Activated CD8-positive, alpha-beta memory T cell treated with anti-CD3 and anti-CD28 coated beads, Interleukin-2, amount 50 U/mL, for 48 hours (primary cell): ENCODE results near the gene MPRIP.

Experiments used
- DNase-seq: peaks from one replicate; pipeline ENCODE4 v3.0.0-alpha.2; 2020

Gene MPRIP

DNA sequence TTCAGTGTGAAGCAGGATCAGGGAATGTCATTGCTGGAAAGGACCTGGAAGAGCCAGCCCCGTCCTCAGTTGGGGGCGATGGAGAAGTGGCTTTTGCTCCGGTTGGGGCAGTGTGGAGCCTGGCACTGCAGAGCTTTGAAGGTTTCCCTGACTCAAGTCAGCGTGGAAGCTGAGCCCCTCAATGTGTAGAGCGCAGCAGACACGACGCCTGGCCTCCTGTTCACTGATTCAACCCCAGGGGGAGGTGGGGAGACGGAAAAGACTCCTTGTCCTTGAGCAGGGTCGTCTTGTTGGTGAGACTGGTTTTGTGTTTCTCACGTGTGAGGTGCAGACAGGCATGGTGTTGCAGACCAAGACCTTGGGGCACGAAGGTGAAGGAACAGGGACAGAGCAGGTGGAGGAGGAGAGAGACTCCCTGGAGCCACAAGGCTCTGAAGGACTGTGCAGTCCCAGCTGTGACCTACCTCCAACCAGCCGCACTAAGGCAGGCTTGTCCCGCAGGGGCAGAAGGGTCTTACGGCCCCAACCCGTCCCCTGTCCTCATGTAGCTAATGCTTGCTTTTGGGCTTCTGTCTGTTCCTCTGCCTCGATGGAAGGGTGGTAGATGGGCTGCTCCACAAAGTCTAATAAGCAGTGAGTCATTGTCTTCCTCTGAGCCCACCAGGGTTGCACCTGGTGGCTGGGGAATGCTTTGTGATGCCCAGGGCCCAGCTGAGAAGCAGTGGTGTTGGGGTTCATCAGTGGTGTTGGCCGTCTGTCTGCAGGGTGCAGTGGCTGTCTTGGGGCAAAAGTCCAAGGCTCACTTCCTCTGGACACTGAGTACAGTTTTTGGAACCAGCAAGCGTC is 47.8 kb downstream of the MPRIP start:
- DNase-seq: no peak

DNA sequence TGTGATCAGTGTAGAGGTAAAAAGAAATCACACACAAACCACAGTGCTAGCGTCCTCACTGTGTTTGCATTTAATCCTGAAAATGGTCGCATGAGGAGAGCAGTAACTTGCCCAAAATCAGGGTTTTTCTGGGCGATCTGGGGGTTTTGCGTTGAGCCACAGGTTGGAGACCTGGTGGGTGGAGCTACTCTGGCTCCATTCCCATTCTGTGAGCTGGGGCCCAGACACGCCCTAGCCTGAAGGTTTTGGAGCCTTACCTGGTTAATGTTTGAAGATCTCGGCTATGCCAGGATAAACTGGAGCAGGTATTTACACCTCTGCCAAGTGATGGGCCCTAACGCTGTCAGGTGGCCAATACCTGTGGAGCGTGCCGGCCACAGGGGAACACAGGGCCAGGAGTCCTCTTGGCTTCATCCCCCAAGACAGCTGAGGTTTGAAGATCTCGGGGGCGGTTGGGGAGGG is 48.4 kb downstream of the MPRIP start:
- no peak for DNase-seq

DNA sequence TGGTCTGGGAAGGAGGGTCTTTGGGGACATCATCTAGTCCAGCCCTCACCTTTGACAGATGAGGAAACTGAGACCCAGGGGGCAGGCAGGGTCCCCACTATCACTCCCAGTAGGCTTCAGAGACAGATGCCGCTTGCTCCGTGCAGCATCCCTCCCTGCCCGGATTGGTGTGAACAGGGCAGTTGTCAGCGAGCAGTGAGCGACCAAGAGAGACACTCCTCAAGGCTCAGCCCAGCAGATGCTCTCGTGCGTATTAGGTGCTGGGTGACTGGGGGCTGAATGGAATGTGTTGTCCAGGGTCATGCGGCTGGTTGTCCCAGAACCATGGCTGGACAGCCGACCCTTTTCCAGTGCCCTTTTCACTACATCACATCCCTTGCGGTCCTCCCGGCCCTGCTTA is 49.0 kb downstream of the MPRIP start:
- DNase-seq: no peak

DNA sequence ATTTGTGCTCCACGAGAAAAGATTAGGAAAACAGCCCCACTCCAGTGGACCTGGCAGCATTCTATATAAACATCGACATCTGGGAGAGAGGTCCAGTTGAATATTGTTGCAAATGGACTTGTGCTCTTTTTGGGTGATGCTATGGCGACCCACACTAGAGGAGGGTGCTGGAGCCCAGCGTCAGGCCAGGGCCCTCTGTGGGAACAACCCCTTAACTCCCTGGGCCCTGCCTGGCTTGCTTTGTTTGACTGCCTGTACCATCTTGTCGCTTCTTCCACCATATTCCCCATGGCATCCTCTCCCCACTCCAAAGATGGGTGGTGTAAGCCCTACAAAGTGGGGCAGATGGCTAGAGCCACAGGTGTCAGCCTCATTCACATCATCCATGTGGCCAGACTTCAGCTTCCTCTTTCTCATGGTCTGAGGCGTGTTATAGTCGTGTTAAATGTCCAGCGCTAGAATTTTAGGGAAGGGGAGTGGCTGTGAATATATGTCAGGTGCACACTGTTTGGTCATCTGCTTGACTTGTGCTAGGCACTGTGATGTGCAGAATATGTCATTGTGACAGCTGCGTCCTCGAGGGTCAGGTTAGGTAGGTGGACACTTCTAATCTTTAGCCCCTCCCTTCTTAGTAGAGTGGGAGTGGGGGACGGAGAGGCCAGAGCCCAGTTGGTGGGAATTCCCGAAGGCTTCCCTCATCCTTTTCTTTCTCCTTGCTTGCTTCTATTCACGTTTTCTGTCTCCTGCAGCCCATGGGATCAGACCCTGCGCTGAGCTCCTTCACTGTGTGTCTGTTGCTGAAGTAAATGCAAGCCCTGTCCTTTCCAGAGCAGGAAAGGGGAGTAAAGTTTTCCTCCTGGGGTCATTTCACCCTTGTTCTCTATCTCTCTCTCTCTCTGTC is 49.8 kb downstream of the MPRIP start:
- no peak for DNase-seq

DNA sequence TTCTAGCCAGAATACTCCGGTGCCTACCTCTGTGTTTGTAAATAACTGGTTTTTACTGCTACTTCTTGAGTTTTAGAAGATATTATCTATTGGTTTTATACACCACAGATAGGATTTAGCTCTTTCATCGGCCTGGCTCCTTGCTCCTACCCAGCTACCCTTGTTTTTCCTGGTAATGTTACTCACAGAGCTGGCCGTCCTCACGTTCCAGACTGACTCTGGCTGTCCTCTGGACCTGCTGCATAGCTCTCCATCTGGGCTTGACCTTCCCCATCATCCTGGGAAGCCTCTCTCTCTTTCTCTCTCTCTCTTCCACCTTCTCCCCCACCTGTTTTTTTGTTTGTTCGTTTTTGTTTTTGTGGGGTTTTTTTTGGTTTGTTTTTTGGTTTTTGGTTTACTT is 51.5 kb downstream of the MPRIP start:
- DNase-seq: no peak

DNA sequence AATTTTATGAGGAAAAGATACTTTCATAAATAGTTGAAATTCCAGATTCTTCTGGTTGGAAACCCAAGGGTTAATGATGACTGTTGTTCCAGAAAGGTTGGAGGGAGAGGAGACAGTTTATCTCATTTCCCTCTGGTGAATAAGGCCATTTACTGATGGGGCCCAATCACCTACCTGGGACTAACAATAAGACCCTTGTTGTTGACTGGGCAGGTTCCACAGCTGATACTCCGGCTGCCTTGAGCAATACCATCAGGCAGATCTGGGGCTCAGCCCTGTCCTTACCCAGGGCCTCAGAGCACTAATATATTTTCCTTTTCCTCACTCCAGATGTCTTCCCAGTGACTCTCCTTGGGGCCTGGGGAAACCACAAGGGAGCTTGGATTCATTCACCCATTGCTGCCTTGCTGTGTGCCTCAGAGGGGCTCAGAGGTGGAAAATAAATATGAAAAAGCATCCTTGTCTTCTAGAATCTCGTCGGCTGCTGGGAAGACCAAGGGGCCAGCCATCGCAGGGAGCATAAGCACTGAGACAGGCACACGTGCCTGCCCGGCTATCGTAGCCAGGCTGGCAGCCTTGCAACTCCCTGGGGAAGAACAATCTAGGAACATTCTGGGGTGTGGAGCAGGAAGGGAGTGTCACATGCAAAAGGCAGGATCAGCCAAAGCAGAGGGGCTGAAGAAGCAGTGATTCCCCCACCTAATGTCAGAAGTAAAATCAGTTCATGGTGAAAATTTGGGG is 54.4 kb downstream of the MPRIP start:
- no peak for DNase-seq

DNA sequence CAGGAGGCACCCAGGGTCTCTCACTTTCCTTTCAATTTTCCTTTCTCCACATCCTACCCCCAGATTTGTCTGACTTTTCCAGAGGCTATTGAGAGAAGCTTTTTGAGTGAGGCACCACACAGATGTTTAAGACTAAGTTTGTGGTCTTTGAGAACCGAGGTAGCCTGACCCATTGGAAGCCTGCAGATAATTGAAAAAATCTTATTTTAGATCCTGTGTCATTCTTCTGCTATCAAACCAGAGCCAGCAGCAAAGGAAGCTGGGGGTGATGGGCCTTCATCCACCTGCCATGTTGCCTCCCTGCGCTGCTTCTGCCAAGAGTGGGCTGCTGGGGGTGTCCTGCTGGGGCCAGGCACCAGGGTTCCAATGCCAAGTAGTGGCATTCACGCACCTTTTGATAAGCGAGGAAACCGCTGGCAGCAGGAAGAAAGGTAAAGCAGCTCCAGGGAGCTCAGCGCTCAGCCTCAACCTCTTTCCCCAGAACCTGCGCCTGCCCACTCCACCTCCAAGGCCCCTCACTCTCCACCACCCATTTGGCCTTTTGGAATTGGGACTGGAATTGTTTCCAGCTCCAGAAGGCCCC is 55.6 kb downstream of the MPRIP start:
- no peak for DNase-seq

DNA sequence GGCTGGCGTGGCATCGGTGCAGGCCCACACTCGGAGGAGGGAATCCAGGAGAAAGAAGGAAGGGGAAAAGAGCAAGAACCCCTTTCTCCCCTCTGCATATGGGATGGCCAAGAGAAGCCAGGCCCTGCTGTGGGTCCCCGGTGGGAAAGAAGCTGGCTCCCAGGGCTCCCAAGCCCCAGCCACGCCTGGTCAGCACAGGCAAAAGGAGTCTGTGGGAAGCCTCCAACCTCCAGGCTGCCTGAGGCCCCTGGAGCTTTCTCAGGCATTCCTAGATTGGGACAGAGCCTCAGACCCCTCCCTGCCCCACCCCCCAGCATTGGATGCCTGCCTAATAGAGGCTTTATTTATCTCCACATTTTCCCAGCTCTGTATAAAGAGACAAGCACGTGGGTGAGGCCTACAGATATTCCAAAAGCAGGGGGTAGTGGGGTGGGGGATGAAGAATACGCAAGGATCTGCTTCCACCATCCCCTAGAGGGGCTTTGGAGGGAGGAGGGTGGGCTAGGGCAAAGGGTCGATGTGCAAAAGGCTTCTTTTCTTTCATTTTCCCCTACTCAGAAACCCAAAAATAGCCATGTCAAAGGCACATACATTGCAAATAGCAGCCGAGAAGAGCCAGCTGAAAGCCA is 56.4 kb downstream of the MPRIP start:
- DNase-seq: no peak

DNA sequence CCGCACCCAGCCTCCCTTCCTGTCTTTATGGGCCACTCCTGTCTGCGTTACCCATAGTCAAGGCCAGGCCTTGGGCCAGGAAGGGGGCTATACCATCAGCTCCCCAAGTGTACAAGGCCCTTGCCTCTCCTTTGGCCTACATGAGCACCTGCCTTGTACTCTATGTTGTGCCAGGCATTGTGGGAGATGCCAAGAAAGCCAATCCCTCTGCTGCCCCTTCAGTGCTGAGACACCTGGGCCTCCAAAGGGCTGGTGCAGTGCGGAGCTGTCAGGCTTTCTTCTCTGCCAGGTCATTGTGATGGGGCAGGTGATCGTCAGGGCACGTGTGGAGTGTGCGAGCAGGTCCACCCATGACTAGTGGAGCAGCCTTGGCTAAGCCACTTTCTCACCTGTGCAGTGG is 59.9 kb downstream of the MPRIP start:
- DNase-seq: no peak

DNA sequence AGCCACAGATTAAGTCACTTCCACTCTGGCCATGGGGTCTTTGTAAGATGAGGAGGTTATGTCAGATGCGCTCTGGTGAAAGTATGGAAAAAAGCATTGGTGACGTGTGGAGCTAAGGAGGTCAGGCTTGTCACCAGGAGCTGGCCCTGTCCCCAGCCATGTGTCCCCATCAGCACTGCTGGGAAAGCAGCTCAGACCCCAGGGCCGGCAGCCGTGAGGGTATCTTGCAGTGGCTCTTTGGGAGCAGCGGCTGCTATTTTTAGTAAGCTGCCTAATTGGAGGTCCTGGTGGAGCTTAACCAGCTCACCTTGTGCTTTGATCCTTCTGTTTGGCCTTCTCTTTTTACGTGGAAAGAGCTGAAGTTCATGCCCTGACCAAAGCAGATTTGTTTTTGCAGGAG is 60.9 kb downstream of the MPRIP start:
- DNase-seq: no peak

DNA sequence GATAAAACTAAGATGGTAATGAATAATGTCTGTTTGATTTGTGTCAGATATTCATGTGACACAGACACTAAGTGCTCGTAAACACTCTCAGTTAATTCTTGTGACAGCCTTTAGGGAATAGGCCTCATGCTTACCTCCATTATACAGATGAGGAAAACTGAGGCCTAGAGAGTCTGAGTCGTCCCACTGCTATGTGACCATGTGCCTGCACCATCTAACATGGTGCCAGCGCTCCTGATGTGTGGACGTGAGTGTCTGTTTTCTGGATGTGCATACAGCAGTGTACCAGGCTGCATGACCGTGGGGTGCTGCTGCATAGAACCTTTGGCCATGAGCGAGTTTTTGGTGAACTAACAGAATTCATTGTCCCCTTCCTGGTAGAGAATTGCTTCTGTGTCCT is 61.8 kb downstream of the MPRIP start:
- DNase-seq: no peak

DNA sequence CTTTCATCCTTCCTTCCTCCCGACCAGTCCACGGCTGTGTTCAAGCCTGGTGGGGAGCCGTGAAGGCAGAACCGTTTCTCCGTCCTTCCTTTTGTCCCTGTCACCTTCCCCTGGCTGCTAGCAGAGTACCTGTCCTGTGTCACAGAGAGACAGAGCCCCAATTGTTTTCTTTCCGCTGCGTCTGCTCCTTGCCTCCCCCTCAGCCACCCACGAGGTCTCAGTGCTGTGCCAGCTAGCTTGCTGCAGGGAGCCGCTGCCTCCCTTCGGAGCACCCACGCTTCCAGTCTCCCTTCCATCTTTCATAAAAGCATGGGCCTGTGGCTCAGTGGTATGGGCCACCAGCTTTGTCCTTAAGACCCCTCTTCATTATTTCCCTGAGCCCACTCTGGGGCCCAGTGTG is 62.2 kb downstream of the MPRIP start:
- DNase-seq: no peak

DNA sequence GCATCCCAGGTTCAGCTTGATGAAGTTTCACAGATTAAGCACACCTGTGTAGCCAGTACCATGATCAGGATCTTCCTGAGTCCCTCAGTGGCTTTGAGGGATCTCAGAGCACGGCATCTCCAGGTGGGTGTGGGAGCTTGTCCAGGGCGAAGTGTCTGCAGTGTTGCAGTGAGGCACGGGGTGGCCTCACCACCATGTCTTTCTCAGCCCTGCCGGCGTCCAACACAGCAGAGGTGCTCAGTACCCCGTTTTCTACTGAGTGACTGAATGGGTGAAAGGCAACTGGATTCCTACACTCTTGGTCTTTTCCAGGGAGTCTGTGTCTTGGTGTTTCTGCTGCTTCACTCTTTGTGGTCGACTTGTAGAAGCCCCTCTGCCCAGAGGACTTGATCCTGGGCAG is 63.7 kb downstream of the MPRIP start:
- no peak for DNase-seq

DNA sequence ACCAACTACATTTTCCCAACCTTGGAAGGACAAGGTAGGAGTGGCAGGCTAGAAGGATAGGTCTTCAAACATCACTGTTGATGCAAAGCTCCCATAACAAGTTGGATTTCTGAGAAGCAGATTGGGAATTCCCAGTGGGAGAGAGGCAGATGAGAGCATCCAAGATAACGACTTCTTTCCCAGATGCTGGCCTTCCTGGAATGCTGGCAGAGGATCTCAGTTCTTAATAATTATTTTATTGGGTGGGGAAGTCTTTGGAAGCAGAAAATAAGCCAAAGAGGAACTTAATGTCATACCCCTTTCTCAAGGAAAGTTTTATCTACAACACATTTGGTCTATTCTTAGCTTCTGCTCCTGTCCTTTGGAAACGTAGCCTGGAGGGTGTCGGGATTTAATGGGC is 64.5 kb downstream of the MPRIP start:
- DNase-seq: no peak

DNA sequence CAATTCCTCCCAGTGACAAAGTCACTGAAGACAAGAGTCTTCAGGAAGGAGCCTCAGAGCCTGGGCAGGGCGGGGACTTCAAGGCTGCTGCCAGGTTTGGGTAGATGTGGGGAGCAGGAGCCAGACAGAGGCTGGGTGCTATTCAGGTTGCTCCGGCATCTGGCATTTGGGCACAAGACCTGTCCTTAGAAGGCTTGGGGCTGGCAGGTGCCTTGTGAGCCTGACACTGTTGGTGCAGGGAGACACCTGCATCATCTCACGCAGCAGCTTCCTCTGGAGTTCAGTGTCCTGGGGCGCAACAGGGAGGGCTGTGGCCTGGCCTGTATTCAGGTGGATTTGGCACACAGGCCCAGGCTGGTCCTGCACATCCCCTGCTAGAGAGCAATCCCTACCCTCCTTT is 65.0 kb downstream of the MPRIP start:
- no peak for DNase-seq

DNA sequence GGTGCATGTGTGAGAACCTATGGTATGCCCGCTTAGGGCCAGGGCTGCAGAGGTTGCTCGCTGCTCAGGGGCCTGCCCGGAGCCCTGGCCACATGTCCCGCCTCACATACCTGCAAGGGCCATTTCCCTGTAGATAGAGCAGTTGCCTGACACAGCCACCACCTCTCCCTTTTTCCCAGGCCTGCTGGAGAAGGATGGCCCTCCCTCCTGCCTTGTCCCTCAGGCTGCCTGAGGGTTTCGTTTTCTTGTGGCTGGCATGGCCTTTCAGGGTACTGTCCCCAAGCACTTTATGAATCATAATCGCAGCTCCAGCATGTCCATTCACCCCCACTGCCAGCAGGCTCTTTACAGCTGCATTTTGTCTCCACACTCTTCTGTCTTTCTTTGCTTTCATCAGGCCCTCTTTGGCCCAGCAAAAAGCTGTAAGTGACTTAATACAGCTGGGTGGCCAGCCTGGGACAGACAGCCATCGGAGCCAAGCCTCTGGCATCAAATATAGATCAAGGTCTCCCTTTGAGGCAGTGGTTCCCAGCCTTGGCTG is 65.7 kb downstream of the MPRIP start:
- DNase-seq: no peak

DNA sequence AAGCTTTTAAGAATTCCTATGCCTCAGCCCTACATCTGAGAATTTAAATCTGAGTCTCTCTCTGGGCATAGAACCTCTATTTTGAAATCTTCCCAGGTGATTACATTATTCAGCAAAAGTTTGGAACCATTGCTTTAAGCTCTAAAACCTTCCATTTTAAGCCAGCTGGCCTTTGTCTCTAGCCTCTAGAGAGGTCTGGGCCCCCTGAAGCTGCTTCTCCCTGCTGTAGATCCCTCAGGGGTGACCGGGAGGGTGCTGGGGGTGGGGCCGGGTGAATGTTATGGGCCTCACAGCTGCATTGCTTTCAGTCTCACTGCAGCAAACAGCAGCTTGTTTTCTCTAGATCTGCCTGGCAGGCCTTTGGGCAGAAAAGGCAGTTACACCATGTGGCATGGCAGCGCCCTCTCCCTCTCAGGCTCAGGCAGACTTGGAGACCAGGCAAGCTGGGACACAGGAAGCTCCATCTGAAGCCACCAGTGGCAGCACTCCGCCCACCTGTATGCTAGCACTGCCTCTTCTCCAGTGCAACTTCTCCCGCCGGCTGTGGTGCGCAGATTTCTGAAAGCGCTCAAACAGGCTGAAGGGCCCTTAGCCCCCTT is 66.3 kb downstream of the MPRIP start:
- no peak for DNase-seq

DNA sequence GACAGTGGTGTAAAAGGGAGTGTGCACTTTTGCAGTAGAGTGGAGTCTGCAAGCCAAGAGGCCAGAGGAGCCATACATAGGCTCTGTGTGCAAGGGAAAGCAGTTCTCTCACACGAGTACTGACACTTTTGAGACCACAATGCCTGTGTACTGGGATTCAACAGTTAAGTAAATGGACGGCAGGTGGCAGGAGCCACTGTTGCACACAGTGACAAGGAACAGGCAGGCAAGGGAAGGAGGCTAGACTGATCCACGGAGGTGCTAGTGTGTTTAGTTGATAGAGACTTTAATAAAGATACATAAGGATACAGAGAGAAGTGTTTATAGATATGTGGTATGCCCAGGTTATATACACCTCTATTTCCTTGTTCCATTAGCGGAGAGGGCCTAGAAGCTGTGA is 67.0 kb downstream of the MPRIP start:
- no peak for DNase-seq

DNA sequence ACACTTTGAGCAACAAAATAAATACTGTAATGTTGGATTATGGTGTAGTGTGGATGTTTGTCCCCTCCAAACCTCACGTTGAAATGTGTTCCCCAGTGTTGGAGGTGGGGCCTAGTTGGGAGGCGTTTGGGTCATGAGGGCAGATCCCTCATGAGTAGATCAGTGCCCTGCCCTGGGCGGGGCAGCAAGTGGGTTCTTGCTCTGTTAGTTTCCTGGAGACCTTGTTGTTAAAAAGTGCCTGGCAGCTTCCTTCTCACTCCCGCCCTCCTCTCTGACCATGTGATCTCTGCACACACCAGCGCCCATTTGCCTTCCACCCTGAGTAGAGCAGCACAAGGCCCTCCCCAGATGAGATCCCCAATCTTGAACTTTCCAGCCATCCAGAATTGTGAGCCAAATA is 67.7 kb downstream of the MPRIP start:
- no peak for DNase-seq

DNA sequence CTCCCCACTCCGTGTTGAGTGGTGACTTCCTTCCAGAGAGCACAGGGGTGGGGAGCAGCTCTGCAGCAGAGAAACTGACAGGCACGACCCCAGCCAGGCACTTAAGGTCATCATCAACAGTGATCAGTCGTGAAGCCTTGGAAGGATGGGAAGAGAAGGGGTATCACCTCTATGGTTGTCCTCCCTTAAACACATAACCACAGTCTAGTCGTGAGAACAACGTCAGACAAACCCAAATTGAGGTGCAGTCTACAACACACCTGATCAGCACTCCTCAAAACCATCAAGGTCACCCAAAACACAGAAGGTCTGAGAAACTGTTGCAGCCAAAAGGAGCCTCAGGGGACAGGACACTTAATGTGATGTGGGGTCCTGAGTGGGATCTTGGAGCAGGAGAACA is 68.3 kb downstream of the MPRIP start:
- no peak for DNase-seq
